Heart right ventricle (tissue), 16 donors: ENCODE measurements around the gene CACNA1B. TPM values are rescaled to one million over a fixed set of nuclear protein-coding genes. Genes with fewer than 3 reads are reported as not detected.
A peak's percentile ranks its signal among the peaks of the same experiment; 100 is the strongest.

ENCODE experiments used
- ATAC-seq, 8 donors: fragments of 200-7000 bp; cut with Tn5 transposase; one replicate each; pipeline ENCODE4 v1.9.1; 2020; ENCODE audit warnings: mild to moderate bottlenecking in 8 of 8, moderate library complexity in 8 of 8, moderate number of reproducible peaks in 1 of 8
- DNase-seq, 2 donors: peaks; one replicate each; pipeline ENCODE4 v3.0.0-alpha.2; 2020
- H3K27ac ChIP-seq, 10 donors: fragments of 200-600 bp; sonication (generic) in 2 of 10; one replicate each; pipeline versions ENCODE4 v1.5.0 to v1.8.0; 2020 to 2022; ENCODE audit warnings: mild to moderate bottlenecking in 3 of 10
- H3K27me3 ChIP-seq, 7 donors: fragments of 200-600 bp; one replicate each; pipeline ENCODE4 v1.8.0; 2021 to 2022; ENCODE audit warnings: mild to moderate bottlenecking in 2 of 7
- H3K36me3 ChIP-seq, 9 donors: fragments of 200-600 bp; sonication (generic) in 1 of 9; one replicate each; pipeline versions ENCODE4 v1.5.0 to v1.8.0; 2020 to 2022; ENCODE audit warnings: mild to moderate bottlenecking in 2 of 9
- H3K4me1 ChIP-seq, 9 donors: fragments of 200-600 bp; sonication (generic) in 1 of 9; one replicate each; pipeline versions ENCODE4 v1.5.0 to v1.8.0; 2020 to 2022; ENCODE audit warnings: mild to moderate bottlenecking in 4 of 9
- H3K4me3 ChIP-seq, 10 donors: fragments of 200-600 bp; sonication (generic) in 2 of 10; one replicate each; pipeline versions ENCODE4 v1.5.0 to v1.8.0; 2020 to 2022; ENCODE audit warnings: mild to moderate bottlenecking in 7 of 10, moderate library complexity in 2 of 10
- H3K9me3 ChIP-seq, 11 donors: fragments of 200-600 bp in 10 of 11; sonication (generic) in 2 of 11; one replicate each; pipeline versions ENCODE4 v1.5.0 to v1.8.0; 2013 to 2022; ENCODE audit warnings: mild to moderate bottlenecking in 2 of 11, control low read depth in 1 of 11, moderate library complexity in 1 of 11
- WGBS, 2 donors: extraction: QIAGEN DNeasy Blood & Tissue Kit; methylation state at CpG; one replicate each; pipeline ENCODE4 v1.1.7; 2013; ENCODE audit warnings: inconsistent platforms in 1 of 2; 5-methylcytosine and 5-hydroxymethylcytosine counted together
- intact Hi-C, 10 donors: fragments of 100-400 bp; cut with DNase I; formaldehyde crosslinking; loops; one replicate each; pipeline versions ENCODE4 v1.11.1 to v1.14.2; 2022
- polyA plus RNA-seq, 2 donors: library from polyadenylated mRNA; stranded (reverse); fragments of 200-250 nt; gene quantifications; one replicate each; pipeline ENCODE4 v1.2.3, GENCODE V29; 2013
- total RNA-seq, 10 donors: library from RNA; stranded (reverse); fragmentation: NEBNext Ultra II Directional in 3 of 10; extraction: Animal tissue kit (Norgen Biotek cat#: 25700) in 3 of 10; gene quantifications; one replicate each; pipeline versions ENCODE4 v1.2.1 to v1.2.4, GENCODE V29; 2021 to 2023
- TF ChIP-seq, protein P1 (sequence below), 9 donors: fragments of 200-600 bp; sonication (generic) in 2 of 9; IDR thresholded peaks; one replicate each; pipeline versions ENCODE4 v1.5.0 to v1.8.0; 2021 to 2022; ENCODE audit warnings: antibody characterized with exemption in 9 of 9, mild to moderate bottlenecking in 5 of 9, moderate library complexity in 1 of 9
- donor health status: Arrhythmogenic right ventricular cardiomyopathy.
- donor health status: ischemic (EF 13 %, LVEDD 7.1; RV severe dilation, severe dysfunction).
- donor health status: healthy with polysubstance abuse.
- donor health status: DM: no; HTN: yes; CAD: no.
- donor health status: DM: no; HTN: no; CAD: no.
- donor health status: ischemic (EF 25% LVEDD 6.9; RV normal size, moderate dysfunction).
- donor health status: ischemic (EF 25% LVEDD 5.7; RV mildly dilated, moderate dysfunction).
- donor health status: healthy.
- donor health status: DM: yes; HTN: yes; CAD: no.
- donor health status: Ischemic cardiomyopathy.
- donor health status: ischemic (EF 35%, LVEDD 5.7; RV mildly dilated, moderate dysfunction).
- donor health status: nonischemic (EF 11% LVEDD 7.7; RV severe dilation, severe dysfunction).
- donor health status: DM: yes; HTN: yes; CAD: no.
- donor health status: PGD.
- donor health status: ischemic (EF 29% LVEDD 5.4; RV normal size, mild dysfunction).
- donor health status: nonischemic (EF 23%, LVEDD 6.1; RV moderate dilation, normal function).

The CACNA1B gene
- total and polyA plus RNA-seq, 12 donors = under 0.01 to 0.66 (median 0.15) TPM; not detected in 1

DNA sequence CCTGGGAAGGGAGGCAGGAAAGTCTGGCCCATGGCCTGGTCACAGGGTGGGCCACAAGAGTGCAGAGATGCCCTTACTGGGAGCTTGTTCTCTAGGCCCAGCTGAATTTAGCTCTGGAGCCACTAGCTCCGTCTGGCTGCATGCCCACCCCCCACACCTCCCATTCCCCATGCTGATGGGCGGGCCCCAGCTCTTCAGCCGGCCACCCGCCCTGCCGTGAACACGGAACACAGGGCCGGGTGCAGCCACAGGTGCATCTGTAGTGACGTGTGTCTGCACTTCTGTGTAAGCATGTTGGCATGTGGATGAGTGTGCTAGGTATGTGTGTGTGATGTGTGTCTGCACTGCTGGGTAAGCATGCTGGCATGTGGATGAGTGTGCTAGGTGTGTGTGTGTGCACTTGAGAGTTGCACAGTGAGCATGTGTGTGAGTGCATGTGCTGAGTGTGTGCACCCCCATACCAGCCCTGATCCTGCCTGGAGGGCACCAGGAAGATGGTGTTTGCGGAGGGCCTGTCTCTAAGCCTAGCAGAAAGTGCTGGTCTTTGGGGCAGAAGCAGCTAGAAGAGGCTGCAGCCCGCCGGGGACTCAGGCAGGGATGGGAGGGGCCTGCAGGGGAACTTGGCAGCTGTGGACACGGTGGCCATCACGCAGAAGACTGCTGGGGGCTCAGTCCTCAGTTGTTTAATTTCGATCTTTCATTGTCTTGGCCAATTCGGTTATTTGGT lies 136.4 kb downstream of the CACNA1B start:
- Histone ChIP-seq H3K27me3 (peaks cover 0 to 6% (median 0%) of the 10 kb centered on the region in 7 donors), H3K4me3 (no peak overlapping the region), H3K36me3 (no peaks in the 10 kb centered on the region), H3K4me1 (no peaks in the 10 kb centered on the region), H3K9me3 (no peaks in the 10 kb centered on the region), H3K27ac (no peak overlapping the region)
- peak in 7 of 8 donors; percentile 10 to 46 (median 39) for ATAC-seq
- WGBS, 2 donors = 63 to 69% methylated on average over 15 of the region's 15 CpGs
- TF ChIP-seq, protein P1, sequence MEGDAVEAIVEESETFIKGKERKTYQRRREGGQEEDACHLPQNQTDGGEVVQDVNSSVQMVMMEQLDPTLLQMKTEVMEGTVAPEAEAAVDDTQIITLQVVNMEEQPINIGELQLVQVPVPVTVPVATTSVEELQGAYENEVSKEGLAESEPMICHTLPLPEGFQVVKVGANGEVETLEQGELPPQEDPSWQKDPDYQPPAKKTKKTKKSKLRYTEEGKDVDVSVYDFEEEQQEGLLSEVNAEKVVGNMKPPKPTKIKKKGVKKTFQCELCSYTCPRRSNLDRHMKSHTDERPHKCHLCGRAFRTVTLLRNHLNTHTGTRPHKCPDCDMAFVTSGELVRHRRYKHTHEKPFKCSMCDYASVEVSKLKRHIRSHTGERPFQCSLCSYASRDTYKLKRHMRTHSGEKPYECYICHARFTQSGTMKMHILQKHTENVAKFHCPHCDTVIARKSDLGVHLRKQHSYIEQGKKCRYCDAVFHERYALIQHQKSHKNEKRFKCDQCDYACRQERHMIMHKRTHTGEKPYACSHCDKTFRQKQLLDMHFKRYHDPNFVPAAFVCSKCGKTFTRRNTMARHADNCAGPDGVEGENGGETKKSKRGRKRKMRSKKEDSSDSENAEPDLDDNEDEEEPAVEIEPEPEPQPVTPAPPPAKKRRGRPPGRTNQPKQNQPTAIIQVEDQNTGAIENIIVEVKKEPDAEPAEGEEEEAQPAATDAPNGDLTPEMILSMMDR (IDR thresholded peaks at IDR 0.05) = no peak
- intact Hi-C loops = no loop called here
- DNase-seq = no peak

DNA sequence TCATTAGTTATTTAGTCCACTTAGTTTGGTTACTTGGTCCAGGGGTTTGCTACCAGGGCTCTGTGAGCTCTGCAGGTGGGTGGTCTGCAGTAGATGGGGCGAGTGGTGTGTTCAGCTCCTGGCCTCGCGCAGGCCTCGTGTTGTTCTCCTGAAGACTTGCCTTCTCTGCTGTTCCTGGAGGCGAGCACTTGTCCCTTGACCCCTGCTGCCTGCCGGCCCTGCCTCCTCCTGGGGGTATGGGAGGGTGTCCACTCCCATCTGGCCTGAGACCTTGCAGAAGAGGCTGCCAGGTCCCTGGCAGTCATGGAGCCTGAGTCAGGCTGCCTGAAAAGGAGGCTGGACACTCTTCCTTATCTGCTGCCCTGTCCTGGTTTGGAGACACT lies 137.0 kb downstream of the CACNA1B start:
- DNase-seq = no peak
- 81 to 87% methylated on average over 6 of the region's 6 CpGs for WGBS, 2 donors
- H3K27ac ChIP-seq = no peak overlapping the region
- H3K4me1 ChIP-seq = no peaks in the 10 kb centered on the region
- intact Hi-C loops = no loop called here
- H3K27me3 ChIP-seq = peaks cover 0 to 6% (median 0%) of the 10 kb centered on the region in 7 donors
- TF ChIP-seq, protein P1 (IDR thresholded peaks at IDR 0.05) = no peak
- H3K4me3 ChIP-seq = no peak overlapping the region
- peak in 2 of 8 donors; percentile 33 to 51 for ATAC-seq
- no peaks in the 10 kb centered on the region for H3K9me3 ChIP-seq
- no peaks in the 10 kb centered on the region for H3K36me3 ChIP-seq

DNA sequence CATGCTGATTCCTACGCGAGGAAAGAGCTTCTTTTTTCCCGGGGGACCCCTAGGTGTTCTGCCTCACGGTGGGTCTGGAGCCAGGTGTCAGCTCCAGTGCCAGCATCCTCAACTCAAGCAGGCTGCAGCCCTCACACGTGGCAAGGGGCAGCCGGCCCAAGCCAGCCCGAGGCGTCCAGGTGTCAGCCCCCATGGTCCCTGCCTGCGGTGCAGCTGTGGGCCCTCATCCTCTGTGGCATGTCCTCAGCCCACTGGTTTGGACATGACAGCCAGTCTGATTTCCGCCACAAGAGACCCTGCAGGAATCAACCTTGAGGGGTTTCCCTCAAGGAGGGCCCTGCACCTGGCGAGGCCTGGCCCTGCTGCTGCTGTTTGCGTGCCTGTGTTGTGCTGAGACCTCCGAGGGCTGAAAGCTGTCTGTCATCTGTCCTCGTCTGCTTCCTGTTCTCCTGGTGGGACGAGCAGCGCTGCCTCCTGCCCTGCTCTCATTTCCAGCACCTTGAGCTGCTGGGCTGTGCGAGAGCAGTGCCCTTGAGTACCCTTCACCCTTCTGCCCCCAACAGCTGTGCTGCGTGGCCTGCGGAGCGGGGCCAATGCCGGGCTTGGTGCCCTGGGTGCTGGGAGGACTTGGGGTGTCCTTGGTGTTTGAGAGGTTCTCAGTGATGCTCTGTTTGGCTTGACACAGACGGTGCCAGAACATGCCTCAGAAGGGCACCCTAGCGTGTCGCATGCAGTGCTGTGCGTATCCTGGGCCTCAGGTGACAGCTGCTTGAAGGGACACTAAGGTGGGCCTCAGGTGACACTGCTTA lies 137.6 kb downstream of the CACNA1B start:
- no peak for ATAC-seq
- TF ChIP-seq, protein P1 (IDR thresholded peaks at IDR 0.05) = no peak
- WGBS, 2 donors = 79% methylated on average over 25 of the region's 25 CpGs

DNA sequence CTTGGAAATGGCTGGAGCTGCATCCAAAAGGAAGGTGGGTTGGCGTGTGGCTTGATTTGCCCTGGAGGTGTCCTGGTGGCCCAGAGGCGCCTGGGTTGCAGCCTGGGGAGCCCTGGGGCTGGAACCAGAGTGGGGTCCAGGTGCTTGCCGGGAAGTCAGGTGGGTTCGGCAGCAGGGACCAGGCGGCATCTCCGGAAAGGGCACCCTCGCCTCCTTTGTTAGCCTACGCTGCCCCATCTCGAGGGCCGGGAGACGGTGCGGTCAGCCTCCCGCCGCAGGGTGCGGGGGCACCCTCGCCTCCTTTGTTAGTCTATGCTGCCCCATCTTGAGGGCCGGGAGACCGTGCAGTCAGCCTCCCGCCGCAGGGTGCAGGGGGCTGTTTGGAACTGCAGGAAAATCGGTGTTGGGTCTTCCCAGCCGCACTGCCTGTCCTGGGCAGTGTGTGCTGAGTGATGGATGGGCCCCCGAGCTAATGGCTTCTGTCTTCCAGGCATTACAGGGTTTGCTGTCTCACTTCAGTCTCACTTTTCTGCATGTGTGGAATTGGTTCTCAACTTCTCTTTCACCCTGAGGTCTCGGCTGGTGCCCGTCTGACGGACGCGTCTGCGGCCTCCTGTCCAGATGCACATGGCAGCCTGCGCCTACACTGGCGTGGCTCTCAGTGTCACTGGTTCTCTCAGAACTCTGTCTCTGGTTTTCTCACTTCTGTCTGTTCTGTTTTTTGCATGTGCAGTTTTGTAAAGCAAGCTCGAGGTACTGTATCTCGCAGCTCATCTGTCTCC lies 139.0 kb downstream of the CACNA1B start:
- H3K4me1 ChIP-seq = no peaks in the 10 kb centered on the region
- WGBS, 2 donors = 88 to 90% methylated on average over 32 to 33 of the region's 33 CpGs
- no peaks in the 10 kb centered on the region for H3K9me3 ChIP-seq
- peaks cover 0 to 12% (median under 1%) of the 10 kb centered on the region in 7 donors for H3K27me3 ChIP-seq
- DNase-seq (no peak), ATAC-seq (no peak)
- H3K4me3 ChIP-seq = no peak overlapping the region
- intact Hi-C loops = no loop called here
- TF ChIP-seq, protein P1 (IDR thresholded peaks at IDR 0.05) = no peak
- H3K36me3 ChIP-seq = no peaks in the 10 kb centered on the region
- no peak overlapping the region for H3K27ac ChIP-seq

More for the DNA sequence above, 137.6 kb downstream of the CACNA1B start:
- Histone ChIP-seq H3K4me3 (no peak overlapping the region), H3K27me3 (peaks cover 0 to 6% (median 0%) of the 10 kb centered on the region in 7 donors), H3K9me3 (no peaks in the 10 kb centered on the region), H3K36me3 (no peaks in the 10 kb centered on the region), H3K27ac (no peak overlapping the region), H3K4me1 (no peaks in the 10 kb centered on the region)
- intact Hi-C loops = no loop called here
- no peak for DNase-seq
